Naive thymus-derived CD8-positive, alpha-beta T cell (primary cell): ENCODE results near the gene CINP. TPM values are rescaled to one million over a fixed set of nuclear protein-coding genes. Genes with fewer than 3 reads are reported as not detected.
A peak's percentile ranks its signal among the peaks of the same experiment; 100 is the strongest.

Experiments used
- ATAC-seq, 2 donors: fragments of 150-1000 bp; cut with Tn5 transposase in 1 of 2; sonication (Bioruptor Pico), chemical (Tn5 transposase) in 1 of 2; 1 replicate in 1 of 2; 2 replicates in 1 of 2; pipeline ENCODE4 v1.10.0; 2021; ENCODE audit warnings: mild to moderate bottlenecking in 2 of 2, moderate library complexity in 2 of 2
- POLR2A ChIA-PET: fragments of 350-600 bp; sonication (Branson Sonifier 250); formaldehyde crosslinking; loops from one replicate; lab custom pipeline; 2021; ENCODE audit warnings: antibody characterized with exemption; lab: Charles Lee
- DNase-seq, 10 donors: peaks; one replicate each; pipeline versions ENCODE4 v3.0.0 to v3.0.0-alpha.2; 2020 to 2022
- H3K27ac Mint-ChIP-seq, 10 donors: one replicate each; pipeline ENCODE4 v1.8.0; 2020 to 2022; ENCODE audit warnings: mild to moderate bottlenecking in 10 of 10, mixed read lengths in 10 of 10, moderate library complexity in 4 of 10, inconsistent platforms in 1 of 10
- H3K27me3 Mint-ChIP-seq, 5 donors: one replicate each; pipeline ENCODE4 v1.8.0; 2021 to 2022; ENCODE audit warnings: mixed read lengths in 5 of 5
- H3K36me3 Mint-ChIP-seq, 3 donors: one replicate each; pipeline ENCODE4 v1.8.0; 2020 to 2022; ENCODE audit warnings: mixed read lengths in 3 of 3, mild to moderate bottlenecking in 2 of 3, inconsistent platforms in 1 of 3
- H3K4me1 Mint-ChIP-seq, 4 donors: one replicate each; pipeline ENCODE4 v1.8.0; 2021 to 2022; ENCODE audit warnings: mixed read lengths in 4 of 4
- H3K4me3 Mint-ChIP-seq, 10 donors: one replicate each; pipeline ENCODE4 v1.8.0; 2020 to 2022; ENCODE audit warnings: mild to moderate bottlenecking in 10 of 10, mixed read lengths in 10 of 10, moderate library complexity in 6 of 10, inconsistent platforms in 1 of 10
- H3K9me3 Mint-ChIP-seq, 9 donors: one replicate each; pipeline ENCODE4 v1.8.0; 2020 to 2022; ENCODE audit warnings: mixed read lengths in 9 of 9, mild to moderate bottlenecking in 3 of 9, inconsistent platforms in 1 of 9, moderate library complexity in 1 of 9
- polyA plus RNA-seq, 3 donors: library from polyadenylated mRNA; unstranded; fragments of 300-500 nt; fragmentation: Illumina TruSeq; gene quantifications; one replicate each; pipeline ENCODE4 v1.2.3, GENCODE V29; 2021
- total RNA-seq, 8 experiments: library from RNA in 2 of 8; stranded (reverse) in 2 of 8; gene quantifications; one replicate each; pipeline ENCODE4 v1.2.3 and lab custom pipeline; 2021 to 2026

The CINP gene
- total and polyA plus RNA-seq, 5 experiments from 2014 or later = 30.0 to 46.6 (median 40.2) TPM

GRCh38 chr14:102375119-102375518 is 12.4 kb upstream of the CINP start:
- POLR2A ChIA-PET = interaction anchor here (0.9 kb wide), 1 partner anchor 13 kb away, joined by 3 read pairs; the partner anchor contains the start of genes CINP and TECPR2
- H3K27me3 Mint-ChIP-seq = no peaks in the 10 kb centered on the region
- ATAC-seq (no peak), DNase-seq (no peak)
- H3K9me3 Mint-ChIP-seq = no peaks in the 10 kb centered on the region
- H3K4me1 Mint-ChIP-seq = peaks cover 6 to 17% (median 12%) of the 10 kb centered on the region in 4 donors
- no peak overlapping the region for H3K4me3 Mint-ChIP-seq
- H3K27ac Mint-ChIP-seq = peak overlapping the region in 3 of 10 donors; percentile 43 to 57 (median 46)
- peaks cover 0 to 39% (median 0%) of the 10 kb centered on the region in 3 donors for H3K36me3 Mint-ChIP-seq

- H3K36me3 Mint-ChIP-seq = peaks cover 0 to 35% (median 0%) of the 10 kb centered on the region in 3 donors
- no peaks in the 10 kb centered on the region for H3K27me3 Mint-ChIP-seq
- POLR2A ChIA-PET = no interaction called here
- no peak overlapping the region for H3K4me3 Mint-ChIP-seq
- no peak overlapping the region for H3K27ac Mint-ChIP-seq
- ATAC-seq (no peak), DNase-seq (no peak)
- H3K9me3 Mint-ChIP-seq = no peaks in the 10 kb centered on the region
- H3K4me1 Mint-ChIP-seq = peaks cover 6 to 18% (median 12%) of the 10 kb centered on the region in 4 donors
Observed at GRCh38 chr14:102374264-102374663, 11.6 kb upstream of the CINP start.

GRCh38 chr14:102373110-102373509 is 10.4 kb upstream of the CINP start:
- peaks cover 12 to 23% (median 14%) of the 10 kb centered on the region in 4 donors for H3K4me1 Mint-ChIP-seq
- no peak overlapping the region for H3K27ac Mint-ChIP-seq
- no peaks in the 10 kb centered on the region for H3K9me3 Mint-ChIP-seq
- DNase-seq (no peak), ATAC-seq (no peak)
- no peak overlapping the region for H3K4me3 Mint-ChIP-seq
- H3K27me3 Mint-ChIP-seq = no peaks in the 10 kb centered on the region
- peaks cover 0 to 27% (median 0%) of the 10 kb centered on the region in 3 donors for H3K36me3 Mint-ChIP-seq
- POLR2A ChIA-PET = no interaction called here

GRCh38 chr14:102371361-102371760 is 8.7 kb upstream of the CINP start:
- POLR2A ChIA-PET = interaction anchor here (1.5 kb wide), 1 partner anchor 9 kb away, joined by 3 read pairs; the partner anchor contains the start of genes CINP and TECPR2
- Mint-ChIP-seq H3K4me1 (peaks cover 21 to 34% (median 22%) of the 10 kb centered on the region in 4 donors), H3K9me3 (no peaks in the 10 kb centered on the region)

GRCh38 chr14:102370305-102370809 is 7.7 kb upstream of the CINP start:
- DNase-seq (no peak), ATAC-seq (no peak)
- no peaks in the 10 kb centered on the region for H3K9me3 Mint-ChIP-seq
- peaks cover 0 to 7% (median 0%) of the 10 kb centered on the region in 3 donors for H3K36me3 Mint-ChIP-seq
- peaks cover 17 to 32% (median 22%) of the 10 kb centered on the region in 4 donors for H3K4me1 Mint-ChIP-seq
- peak overlapping the region in 4 of 10 donors; percentile 41 to 79 (median 56) for H3K27ac Mint-ChIP-seq
- no peaks in the 10 kb centered on the region for H3K27me3 Mint-ChIP-seq
- POLR2A ChIA-PET = no interaction called here
- peak overlapping the region in 1 of 10 donors; percentile 5 for H3K4me3 Mint-ChIP-seq

More at GRCh38 chr14:102371361-102371760, 8.7 kb upstream of the CINP start:
- peaks cover 0 to 11% (median 0%) of the 10 kb centered on the region in 3 donors for H3K36me3 Mint-ChIP-seq
- no peak overlapping the region for H3K27ac Mint-ChIP-seq
- H3K4me3 Mint-ChIP-seq = no peak overlapping the region
- no peaks in the 10 kb centered on the region for H3K27me3 Mint-ChIP-seq
- DNase-seq = no peak
- ATAC-seq = no peak

GRCh38 chr14:102363182-102363943 is 673 bp upstream of the CINP start:
- ATAC-seq (peak; percentile 30 to 38), DNase-seq (peak in 7 of 10 donors; percentile 2 to 69 (median 28))
- H3K36me3 Mint-ChIP-seq = peaks cover 0 to 17% (median 0%) of the 10 kb centered on the region in 3 donors
- peaks cover 19 to 39% (median 36%) of the 10 kb centered on the region in 4 donors for H3K4me1 Mint-ChIP-seq
- H3K27me3 Mint-ChIP-seq = no peaks in the 10 kb centered on the region
- POLR2A ChIA-PET = interaction anchor here (0.9 to 3.0 kb wide), 3 partner anchors 12 to 46 kb away, joined by 3 to 13 read pairs (median 5); no protein-coding TSS in a partner anchor
- H3K27ac Mint-ChIP-seq = peak overlapping the region in 5 of 10 donors; percentile 64 to 95 (median 90)
- H3K4me3 Mint-ChIP-seq = no peak overlapping the region
- no peaks in the 10 kb centered on the region for H3K9me3 Mint-ChIP-seq

- Mint-ChIP-seq H3K9me3 (no peaks in the 10 kb centered on the region), H3K27me3 (no peaks in the 10 kb centered on the region), H3K36me3 (peaks cover 0 to 29% (median 4%) of the 10 kb centered on the region in 3 donors), H3K4me3 (peak overlapping the region in 8 of 10 donors; percentile 90 to 98 (median 95)), H3K27ac (peak overlapping the region in 9 of 10 donors; percentile 90 to 99 (median 98)), H3K4me1 (peaks cover 20 to 35% (median 30%) of the 10 kb centered on the region in 4 donors)
- DNase-seq = peak in 1 of 10 donors; percentile 4
- POLR2A ChIA-PET = interaction anchor here (0.5 to 3.0 kb wide), 6 partner anchors 9 to 94 kb away, joined by 3 to 13 read pairs (median 5); partner anchors contain the start of gene ZNF839
- ATAC-seq = peak; percentile 5 to 11
Observed at GRCh38 chr14:102362084-102362483, 606 bp downstream of the CINP start.

GRCh38 chr14:102360388-102360787 is 2.3 kb downstream of the CINP start:
- POLR2A ChIA-PET = no interaction called here
- H3K4me1 Mint-ChIP-seq = peaks cover 18 to 36% (median 25%) of the 10 kb centered on the region in 4 donors
- H3K4me3 Mint-ChIP-seq = peak overlapping the region in 3 of 10 donors; percentile 54 to 95 (median 63)
- no peaks in the 10 kb centered on the region for H3K9me3 Mint-ChIP-seq
- DNase-seq (no peak), ATAC-seq (no peak)
- no peaks in the 10 kb centered on the region for H3K27me3 Mint-ChIP-seq
- peaks cover 0 to 46% (median 10%) of the 10 kb centered on the region in 3 donors for H3K36me3 Mint-ChIP-seq
- H3K27ac Mint-ChIP-seq = peak overlapping the region in 5 of 10 donors; percentile 47 to 99 (median 82)

- ATAC-seq (no peak), DNase-seq (no peak)
- peaks cover 18 to 36% (median 25%) of the 10 kb centered on the region in 4 donors for H3K4me1 Mint-ChIP-seq
- H3K36me3 Mint-ChIP-seq = peaks cover 0 to 56% (median 18%) of the 10 kb centered on the region in 3 donors
- no peak overlapping the region for H3K4me3 Mint-ChIP-seq
- H3K9me3 Mint-ChIP-seq = no peaks in the 10 kb centered on the region
- no peaks in the 10 kb centered on the region for H3K27me3 Mint-ChIP-seq
- POLR2A ChIA-PET = no interaction called here
- no peak overlapping the region for H3K27ac Mint-ChIP-seq
Observed at GRCh38 chr14:102359341-102359740, 3.3 kb downstream of the CINP start.

GRCh38 chr14:102356280-102356679 is 6.4 kb downstream of the CINP start:
- Mint-ChIP-seq H3K4me3 (no peak overlapping the region), H3K4me1 (peaks cover 15 to 37% (median 17%) of the 10 kb centered on the region in 4 donors), H3K27ac (no peak overlapping the region), H3K9me3 (no peaks in the 10 kb centered on the region), H3K36me3 (peaks cover 0 to 81% (median 26%) of the 10 kb centered on the region in 3 donors), H3K27me3 (no peaks in the 10 kb centered on the region)
- DNase-seq = no peak
- no peak for ATAC-seq
- POLR2A ChIA-PET = interaction anchor here (1.5 kb wide), 1 partner anchor 39 kb away, joined by 3 read pairs; no protein-coding TSS in a partner anchor

- ATAC-seq (no peak), DNase-seq (no peak)
- Mint-ChIP-seq H3K9me3 (no peaks in the 10 kb centered on the region), H3K27me3 (no peaks in the 10 kb centered on the region), H3K4me3 (no peak overlapping the region), H3K27ac (no peak overlapping the region), H3K4me1 (peaks cover 0 to 23% (median 4%) of the 10 kb centered on the region in 4 donors), H3K36me3 (peaks cover 0 to 94% (median 40%) of the 10 kb centered on the region in 3 donors)
- POLR2A ChIA-PET = no interaction called here
Observed at GRCh38 chr14:102353126-102353619, 9.5 kb downstream of the CINP start.

GRCh38 chr14:102352213-102352612 is 10.5 kb downstream of the CINP start:
- ATAC-seq (no peak), DNase-seq (no peak)
- H3K36me3 Mint-ChIP-seq = peaks cover 0 to 92% (median 42%) of the 10 kb centered on the region in 3 donors
- H3K27ac Mint-ChIP-seq = peak overlapping the region in 1 of 10 donors; percentile 27
- no peak overlapping the region for H3K4me3 Mint-ChIP-seq
- POLR2A ChIA-PET = no interaction called here
- H3K27me3 Mint-ChIP-seq = no peaks in the 10 kb centered on the region
- H3K9me3 Mint-ChIP-seq = no peaks in the 10 kb centered on the region
- peaks cover 0 to 17% (median 3%) of the 10 kb centered on the region in 4 donors for H3K4me1 Mint-ChIP-seq
